ENCODE results near the gene CES3.

DNA sequence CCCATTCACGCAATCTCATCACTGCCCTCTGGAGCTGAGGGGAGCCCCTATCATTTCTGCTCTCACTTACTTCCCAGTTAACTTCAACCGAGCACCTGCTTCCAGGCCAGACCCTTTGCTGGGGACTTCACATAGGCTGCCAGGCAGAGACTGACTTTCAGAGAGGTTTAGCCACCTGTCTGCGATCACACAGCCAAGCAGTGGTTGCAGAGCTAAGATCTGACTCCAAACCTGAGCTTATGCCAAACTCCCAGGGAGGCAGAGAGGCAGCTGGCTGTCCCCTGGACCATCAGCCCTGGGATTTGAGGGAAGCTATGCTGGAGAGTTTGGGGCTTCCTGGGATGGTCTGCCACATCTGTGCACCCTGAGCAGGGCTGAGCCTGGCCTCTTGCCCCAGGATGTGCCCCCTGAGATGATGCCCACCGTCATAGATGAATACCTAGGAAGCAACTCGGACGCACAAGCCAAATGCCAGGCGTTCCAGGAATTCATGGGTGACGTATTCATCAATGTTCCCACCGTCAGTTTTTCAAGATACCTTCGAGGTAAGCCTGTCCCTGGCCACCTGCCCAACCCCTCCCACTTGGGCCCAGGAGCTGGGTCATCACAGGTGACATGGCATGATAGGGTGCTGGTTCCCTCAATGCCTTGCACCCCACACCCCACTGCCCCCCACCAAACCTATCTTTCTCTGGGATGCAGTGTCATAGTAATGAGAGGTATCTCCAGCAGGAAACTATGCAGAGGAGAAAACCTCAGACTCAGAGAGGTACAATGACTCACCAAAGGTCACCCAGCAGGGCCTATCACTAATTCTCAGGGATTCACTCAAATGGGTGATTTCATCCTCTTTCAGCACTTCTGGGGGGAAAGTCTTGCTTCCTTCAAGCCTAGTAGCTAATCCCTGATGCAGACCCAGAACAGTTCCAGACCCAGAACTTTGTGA lies 10.0 kb downstream of the CES3 start:
- TF ChIP-seq POLR2A (IDR thresholded peaks at IDR 0.05): no peak
- TF ChIP-seq, protein P1, sequence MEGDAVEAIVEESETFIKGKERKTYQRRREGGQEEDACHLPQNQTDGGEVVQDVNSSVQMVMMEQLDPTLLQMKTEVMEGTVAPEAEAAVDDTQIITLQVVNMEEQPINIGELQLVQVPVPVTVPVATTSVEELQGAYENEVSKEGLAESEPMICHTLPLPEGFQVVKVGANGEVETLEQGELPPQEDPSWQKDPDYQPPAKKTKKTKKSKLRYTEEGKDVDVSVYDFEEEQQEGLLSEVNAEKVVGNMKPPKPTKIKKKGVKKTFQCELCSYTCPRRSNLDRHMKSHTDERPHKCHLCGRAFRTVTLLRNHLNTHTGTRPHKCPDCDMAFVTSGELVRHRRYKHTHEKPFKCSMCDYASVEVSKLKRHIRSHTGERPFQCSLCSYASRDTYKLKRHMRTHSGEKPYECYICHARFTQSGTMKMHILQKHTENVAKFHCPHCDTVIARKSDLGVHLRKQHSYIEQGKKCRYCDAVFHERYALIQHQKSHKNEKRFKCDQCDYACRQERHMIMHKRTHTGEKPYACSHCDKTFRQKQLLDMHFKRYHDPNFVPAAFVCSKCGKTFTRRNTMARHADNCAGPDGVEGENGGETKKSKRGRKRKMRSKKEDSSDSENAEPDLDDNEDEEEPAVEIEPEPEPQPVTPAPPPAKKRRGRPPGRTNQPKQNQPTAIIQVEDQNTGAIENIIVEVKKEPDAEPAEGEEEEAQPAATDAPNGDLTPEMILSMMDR (IDR thresholded peaks at IDR 0.05): no peak
- TF ChIP-seq EP300 (IDR thresholded peaks at IDR 0.05): no peak
- TF ChIP-seq POLR2AphosphoS5 (IDR thresholded peaks at IDR 0.05): no peak
